ENCODE data around the gene CDH26. TPM values are rescaled to one million over a fixed set of nuclear protein-coding genes. Genes with fewer than 3 reads are reported as not detected.

Gene CDH26
- total RNA-seq, 2 experiments from 2014 or later, result 0.19 to 0.36 TPM

- Histone ChIP-seq H3K4me3 (ENCODE audit: low read depth, low read length, poor library complexity, severe bottlenecking) (no peak overlapping the region), H4K20me1 (ENCODE audit: insufficient read depth, low read length) (no peaks in the 10 kb centered on the region), H3K4me1 (ENCODE audit: insufficient read depth, low read length, poor library complexity, severe bottlenecking) (no peaks in the 10 kb centered on the region), H3K4me2 (ENCODE audit: low read length) (no peak overlapping the region), H3K36me3 (ENCODE audit: insufficient read depth, low read length) (no peaks in the 10 kb centered on the region), H3K79me2 (ENCODE audit: insufficient read depth, low read depth, low read length) (no peaks in the 10 kb centered on the region), H3K27ac (ENCODE audit: low read depth, low read length, poor library complexity, severe bottlenecking) (no peak overlapping the region), H2AFZ (ENCODE audit: low read length) (no peak overlapping the region), H3K9me2 (ENCODE audit: insufficient read depth, low read length) (no peaks in the 10 kb centered on the region), H3K9me3 (ENCODE audit: low read length) (no peaks in the 10 kb centered on the region)
- intact Hi-C loops (cut with micrococcal nuclease; ENCODE audit: unreplicated experiment), result no loop called here
- TF ChIP-seq CTCF (conservative IDR thresholded peaks at IDR 0.05; ENCODE audit: low read length) (peak; percentile 63), EZH2phosphoT487 (IDR thresholded peaks at IDR 0.05; ENCODE audit: borderline replicate concordance, low read depth, low read length) (no peak)
- POLR2A ChIA-PET, result interaction anchor here (0.8 kb wide), 1 partner anchor 115 kb away, joined by 3 read pairs; no protein-coding TSS in a partner anchor
- CTCF ChIA-PET (ENCODE audit: unreplicated experiment), result interaction anchor here (0.6 to 0.7 kb wide), 4 partner anchors 13 to 118 kb away, joined by 3 to 8 read pairs (median 5); partner anchors contain the start of gene CDH26
- no peak for DNase-seq (ENCODE audit: low spot score)
- no TSS peak for BruUV-seq (replicated peaks)
Observed at GRCh38 chr20:60009826-60010616, 51.8 kb downstream of the CDH26 start.

- Histone ChIP-seq H3K9me3 (ENCODE audit: low read length) (0 out of 2 replicates have a peak, but pooled peaks cover 6% of the 10 kb centered on the region), H2AFZ (ENCODE audit: low read length) (no peak overlapping the region), H4K20me1 (ENCODE audit: insufficient read depth, low read length) (no peaks in the 10 kb centered on the region), H3K9me2 (ENCODE audit: insufficient read depth, low read length) (no peaks in the 10 kb centered on the region), H3K4me2 (ENCODE audit: low read length) (no peak overlapping the region), H3K79me2 (ENCODE audit: insufficient read depth, low read depth, low read length) (no peaks in the 10 kb centered on the region), H3K36me3 (ENCODE audit: insufficient read depth, low read length) (no peaks in the 10 kb centered on the region), H3K4me1 (ENCODE audit: insufficient read depth, low read length, poor library complexity, severe bottlenecking) (no peaks in the 10 kb centered on the region), H3K4me3 (ENCODE audit: low read depth, low read length, poor library complexity, severe bottlenecking) (no peak overlapping the region), H3K27ac (ENCODE audit: low read depth, low read length, poor library complexity, severe bottlenecking) (no peak overlapping the region)
- TF ChIP-seq EZH2phosphoT487 (IDR thresholded peaks at IDR 0.05; ENCODE audit: borderline replicate concordance, low read depth, low read length), result no peak
- TF ChIP-seq CTCF (conservative IDR thresholded peaks at IDR 0.05; ENCODE audit: low read length), result no peak
- ChIA-PET CTCF (ENCODE audit: unreplicated experiment) (interaction anchor here (0.6 to 0.7 kb wide), 2 partner anchors 13 to 117 kb away, joined by 5 to 8 read pairs; no protein-coding TSS in a partner anchor), POLR2A (interaction anchor here (0.8 kb wide), 1 partner anchor 116 kb away, joined by 3 read pairs; no protein-coding TSS in a partner anchor)
- no TSS peak for BruUV-seq (replicated peaks)
- no peak for DNase-seq (ENCODE audit: low spot score)
- intact Hi-C loops (cut with micrococcal nuclease; ENCODE audit: unreplicated experiment), result no loop called here
Observed at GRCh38 chr20:60010689-60011458, 52.7 kb downstream of the CDH26 start.

Measured in OCI-LY7 (cell line).